Measurements from ENCODE around the gene NUP98.

DNA sequence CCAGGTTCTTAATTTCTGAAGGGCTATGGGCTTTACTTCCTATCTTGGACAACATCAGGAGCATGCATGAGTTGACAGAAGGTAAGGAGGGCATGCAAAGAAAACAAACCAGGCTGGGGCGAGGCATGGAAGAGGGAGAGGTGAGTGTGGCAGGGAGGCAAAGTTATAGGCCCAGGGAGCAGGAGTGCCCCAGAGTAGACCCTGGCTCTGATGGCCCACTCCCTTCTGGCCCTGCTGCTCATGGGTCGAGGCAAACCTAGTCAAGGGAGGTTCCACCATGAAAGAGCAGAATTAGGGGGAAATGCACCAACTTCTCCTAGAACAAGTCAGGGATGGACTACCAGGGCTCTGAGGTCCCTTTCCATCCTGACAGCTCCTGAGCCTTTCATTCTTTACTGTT lies 136.4 kb downstream of the NUP98 start:
- TF ChIP-seq, protein P1, sequence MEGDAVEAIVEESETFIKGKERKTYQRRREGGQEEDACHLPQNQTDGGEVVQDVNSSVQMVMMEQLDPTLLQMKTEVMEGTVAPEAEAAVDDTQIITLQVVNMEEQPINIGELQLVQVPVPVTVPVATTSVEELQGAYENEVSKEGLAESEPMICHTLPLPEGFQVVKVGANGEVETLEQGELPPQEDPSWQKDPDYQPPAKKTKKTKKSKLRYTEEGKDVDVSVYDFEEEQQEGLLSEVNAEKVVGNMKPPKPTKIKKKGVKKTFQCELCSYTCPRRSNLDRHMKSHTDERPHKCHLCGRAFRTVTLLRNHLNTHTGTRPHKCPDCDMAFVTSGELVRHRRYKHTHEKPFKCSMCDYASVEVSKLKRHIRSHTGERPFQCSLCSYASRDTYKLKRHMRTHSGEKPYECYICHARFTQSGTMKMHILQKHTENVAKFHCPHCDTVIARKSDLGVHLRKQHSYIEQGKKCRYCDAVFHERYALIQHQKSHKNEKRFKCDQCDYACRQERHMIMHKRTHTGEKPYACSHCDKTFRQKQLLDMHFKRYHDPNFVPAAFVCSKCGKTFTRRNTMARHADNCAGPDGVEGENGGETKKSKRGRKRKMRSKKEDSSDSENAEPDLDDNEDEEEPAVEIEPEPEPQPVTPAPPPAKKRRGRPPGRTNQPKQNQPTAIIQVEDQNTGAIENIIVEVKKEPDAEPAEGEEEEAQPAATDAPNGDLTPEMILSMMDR (IDR thresholded peaks at IDR 0.05 in 2 of 3, conservative IDR thresholded peaks at IDR 0.05 in 1 of 3; ENCODE audit: borderline replicate concordance in 1 of 3, insufficient read depth in 1 of 3, low read depth in 2 of 3, low read length in 2 of 3): no peak
- TF ChIP-seq POLR2AphosphoS5 (IDR thresholded peaks at IDR 0.05; ENCODE audit: low read depth, low read length) (no peak), POLR2A (IDR thresholded peaks at IDR 0.05; ENCODE audit: borderline replicate concordance, extremely low read depth, insufficient read depth, insufficient read length) (no peak), TCF7L2 (IDR thresholded peaks at IDR 0.05; ENCODE audit: borderline replicate concordance, extremely low read depth, insufficient read depth, insufficient read length) (no peak)

Data from HCT116 (cell line).